Parathyroid adenoma (tissue), 2 donors: ENCODE data around the gene PRRT3.
"Not testable (repeated sequence)": the region's sequence is repeated elsewhere in the genome, so short reads cannot be mapped to it uniquely, and the experiment has no call there.

ENCODE experiments used
- H2AFZ ChIP-seq: fragments of 300-600 bp; sonication (generic); one replicate; pipeline ENCODE4 v1.7.0; 2017; ENCODE audit warnings: antibody characterized with exemption, mild to moderate bottlenecking
- H3K27ac ChIP-seq: fragments of 300-600 bp; sonication (generic); one replicate; pipeline ENCODE4 v1.7.0; 2017
- H3K27me3 ChIP-seq: fragments of 300-600 bp; sonication (generic); one replicate; pipeline ENCODE4 v1.7.0; 2017; ENCODE audit warnings: low read length; ENCODE audit not compliant: control insufficient read depth, insufficient read depth
- H3K36me3 ChIP-seq: fragments of 300-600 bp; sonication (generic); one replicate; pipeline ENCODE4 v1.7.0; 2017; ENCODE audit warnings: low read length; ENCODE audit not compliant: control insufficient read depth, insufficient read depth
- H3K4me1 ChIP-seq: fragments of 300-600 bp; sonication (generic); one replicate; pipeline ENCODE4 v1.7.0; 2017; ENCODE audit warnings: control low read depth
- H3K4me2 ChIP-seq: fragments of 300-600 bp; sonication (generic); one replicate; pipeline ENCODE4 v1.7.0; 2017; ENCODE audit warnings: low read length
- H3K4me3 ChIP-seq: fragments of 300-600 bp; sonication (generic); one replicate; pipeline ENCODE4 v1.7.0; 2017; ENCODE audit warnings: low read depth, low read length
- H3K79me2 ChIP-seq: fragments of 300-600 bp; sonication (generic); one replicate; pipeline ENCODE4 v1.7.0; 2017; ENCODE audit warnings: control low read depth
- H3K9ac ChIP-seq: fragments of 300-600 bp; sonication (generic); one replicate; pipeline ENCODE4 v1.7.0; 2017; ENCODE audit warnings: mild to moderate bottlenecking
- H3K9me3 ChIP-seq: fragments of 300-600 bp; sonication (generic); one replicate; pipeline ENCODE4 v1.7.0; 2017; ENCODE audit warnings: low read length; ENCODE audit not compliant: control insufficient read depth
- TF ChIP-seq, protein P1 (sequence below): fragments of 300-600 bp; sonication (generic); IDR thresholded peaks from one replicate; pipeline ENCODE4 v1.7.0; 2017; ENCODE audit warnings: antibody characterized with exemption, mild to moderate bottlenecking
- donor health status: primary hyperparathyroidism.

Gene PRRT3

DNA sequence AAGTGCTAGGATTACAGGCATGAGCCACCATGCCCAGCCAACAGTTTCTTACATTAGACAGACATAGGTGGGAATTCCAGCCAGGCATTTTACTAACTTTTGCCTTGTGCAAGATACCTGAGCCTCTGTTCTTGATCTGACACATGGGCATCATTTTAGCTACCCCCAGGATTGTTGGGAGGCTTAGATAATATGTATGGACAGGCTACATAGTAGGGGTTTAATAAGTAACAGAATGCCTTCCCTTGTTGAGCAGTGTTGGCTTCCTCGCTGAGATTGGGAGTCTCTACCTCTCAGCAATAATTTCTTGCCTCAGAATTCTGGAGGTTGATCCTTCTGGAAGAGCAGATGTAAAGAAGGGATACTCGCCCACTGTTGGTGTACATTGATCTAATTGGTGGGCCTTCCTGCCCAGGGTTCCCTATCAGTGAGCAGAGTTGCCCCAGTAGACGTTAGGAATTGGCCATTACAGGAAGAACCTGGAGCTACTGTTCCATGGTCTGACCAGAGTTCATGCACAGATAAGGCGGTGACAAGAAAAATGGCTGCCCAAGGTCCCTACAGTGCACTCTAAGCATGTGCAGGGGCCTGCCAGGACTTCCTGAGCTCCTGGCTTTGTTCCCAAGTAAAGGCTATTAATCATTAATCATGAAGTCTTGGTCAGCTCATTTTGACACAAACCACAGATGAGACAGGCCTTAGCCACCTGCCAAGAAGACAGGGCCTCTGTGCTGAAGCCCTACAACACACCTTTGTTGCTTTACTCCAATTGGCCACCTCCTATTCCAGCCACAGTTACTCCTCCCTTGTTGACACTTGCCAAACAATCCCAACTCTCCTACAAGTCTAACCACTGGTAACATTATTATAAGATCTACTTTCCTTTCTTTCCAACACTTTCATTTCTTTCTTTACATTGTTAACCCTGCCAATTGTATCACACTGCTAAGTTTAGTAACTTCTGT, 54.5 kb downstream of the PRRT3 start:
- no peak overlapping the region for H3K4me3 ChIP-seq
- H2AFZ ChIP-seq = no peak overlapping the region
- no peaks in the 10 kb centered on the region for H3K9me3 ChIP-seq
- H3K27ac ChIP-seq = no peak overlapping the region
- no peaks in the 10 kb centered on the region for H3K36me3 ChIP-seq
- H3K79me2 ChIP-seq = peaks cover 9% of the 10 kb centered on the region
- no peak overlapping the region for H3K4me2 ChIP-seq
- no peak overlapping the region for H3K9ac ChIP-seq
- TF ChIP-seq, protein P1, sequence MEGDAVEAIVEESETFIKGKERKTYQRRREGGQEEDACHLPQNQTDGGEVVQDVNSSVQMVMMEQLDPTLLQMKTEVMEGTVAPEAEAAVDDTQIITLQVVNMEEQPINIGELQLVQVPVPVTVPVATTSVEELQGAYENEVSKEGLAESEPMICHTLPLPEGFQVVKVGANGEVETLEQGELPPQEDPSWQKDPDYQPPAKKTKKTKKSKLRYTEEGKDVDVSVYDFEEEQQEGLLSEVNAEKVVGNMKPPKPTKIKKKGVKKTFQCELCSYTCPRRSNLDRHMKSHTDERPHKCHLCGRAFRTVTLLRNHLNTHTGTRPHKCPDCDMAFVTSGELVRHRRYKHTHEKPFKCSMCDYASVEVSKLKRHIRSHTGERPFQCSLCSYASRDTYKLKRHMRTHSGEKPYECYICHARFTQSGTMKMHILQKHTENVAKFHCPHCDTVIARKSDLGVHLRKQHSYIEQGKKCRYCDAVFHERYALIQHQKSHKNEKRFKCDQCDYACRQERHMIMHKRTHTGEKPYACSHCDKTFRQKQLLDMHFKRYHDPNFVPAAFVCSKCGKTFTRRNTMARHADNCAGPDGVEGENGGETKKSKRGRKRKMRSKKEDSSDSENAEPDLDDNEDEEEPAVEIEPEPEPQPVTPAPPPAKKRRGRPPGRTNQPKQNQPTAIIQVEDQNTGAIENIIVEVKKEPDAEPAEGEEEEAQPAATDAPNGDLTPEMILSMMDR = no peak
- H3K4me1 ChIP-seq = no peaks in the 10 kb centered on the region
- no peaks in the 10 kb centered on the region for H3K27me3 ChIP-seq

DNA sequence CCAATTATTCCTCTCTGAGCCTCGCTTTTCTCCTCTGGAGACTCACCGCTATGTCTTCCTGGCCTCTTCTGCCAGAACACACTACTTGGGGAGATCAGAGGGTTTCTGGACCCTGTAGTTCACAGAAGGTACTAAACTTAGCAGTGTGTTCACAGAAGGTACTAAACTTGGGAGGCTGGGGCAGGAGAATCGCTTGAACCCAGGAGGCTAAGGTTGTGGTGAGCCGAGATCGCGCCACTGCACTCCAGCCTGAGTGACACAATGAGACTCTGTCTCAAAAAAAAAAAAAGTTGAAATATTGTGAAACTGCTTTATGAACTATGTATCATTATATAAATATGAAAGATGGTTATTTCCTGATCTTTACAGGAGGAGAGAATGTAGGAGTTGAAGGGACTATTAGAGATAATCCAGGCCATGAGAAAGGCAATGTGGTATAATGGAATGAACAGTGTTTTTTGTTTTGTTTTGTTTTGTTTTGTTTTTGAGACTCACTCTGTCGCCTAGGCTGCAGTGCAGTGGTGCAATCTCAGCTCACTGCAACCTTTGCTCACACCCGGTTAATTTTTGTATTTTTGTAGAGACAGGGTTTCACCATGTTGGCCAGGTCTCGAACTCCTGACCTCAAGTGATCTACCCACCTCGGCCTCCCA, 55.3 kb downstream of the PRRT3 start:
- not testable (repeated sequence) for H3K4me1 ChIP-seq, H3K9me3 ChIP-seq, H3K36me3 ChIP-seq, H3K4me2 ChIP-seq, H3K9ac ChIP-seq, H2AFZ ChIP-seq, H3K4me3 ChIP-seq, H3K27ac ChIP-seq, H3K79me2 ChIP-seq, H3K27me3 ChIP-seq

DNA sequence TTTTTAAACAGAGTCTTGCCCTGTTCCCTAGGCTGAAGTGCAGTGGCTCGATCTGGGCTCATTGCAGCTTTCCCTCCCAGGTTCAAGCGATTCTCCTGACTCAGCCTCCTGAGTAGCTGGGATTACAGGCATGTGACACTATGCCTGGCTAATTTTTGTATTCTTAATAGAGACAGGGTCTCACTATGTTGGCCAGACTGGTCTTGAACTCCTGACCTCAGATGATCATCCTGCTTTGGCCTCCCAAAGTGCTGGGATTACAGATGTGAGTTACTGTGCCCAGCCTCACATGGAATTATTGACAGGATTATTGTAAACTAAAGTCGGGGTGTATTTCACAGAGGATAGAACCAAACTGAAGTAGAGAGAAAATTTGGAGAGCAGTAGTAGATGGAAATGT, 56.5 kb downstream of the PRRT3 start:
- H3K27ac ChIP-seq = not testable (repeated sequence)

More for the DNA sequence above, 56.5 kb downstream of the PRRT3 start:
- not testable (repeated sequence) for H3K9me3 ChIP-seq, H3K27me3 ChIP-seq, H3K9ac ChIP-seq, H3K4me1 ChIP-seq, H2AFZ ChIP-seq, H3K36me3 ChIP-seq, H3K4me2 ChIP-seq, H3K4me3 ChIP-seq
- peaks cover 12% of the 10 kb centered on the region for H3K79me2 ChIP-seq
